ENCODE measurements around the gene PTPRM. TPM values are rescaled to one million over a fixed set of nuclear protein-coding genes. Genes with fewer than 3 reads are reported as not detected.

The PTPRM gene
- polyA plus RNA-seq, 2 of the 4 experiments (the other 2 are of a cell fraction) = 44.5 to 199 TPM

GRCh38 chr18:8424917-8425725 is 858.0 kb downstream of the PTPRM start:
- ChIA-PET CTCF (no interaction called here), POLR2A (no interaction called here)
- no peak overlapping the region for H3K27ac ChIP-seq
- H3K9me3 ChIP-seq = no peaks in the 10 kb centered on the region
- peak in 1 of 2 experiments; percentile 42; a peak in 1 of 6 replicates for ATAC-seq
- no peak for FAIRE-seq
- no peak for DNase-seq (ENCODE audit: low read depth in 1 of 2, low spot score in 1 of 2)
- WGBS (ENCODE audit: missing lambda C conversion rate) = 64% methylated on average over 12 of the region's 13 CpGs
- H3K4me3 ChIP-seq = no peak overlapping the region
- no peaks in the 10 kb centered on the region for H3K4me1 ChIP-seq
- TF ChIP-seq USF2 (IDR thresholded peaks at IDR 0.05) (no peak), NFE2L2 (conservative IDR thresholded peaks at IDR 0.05; ENCODE audit: low read length) (no peak), E2F6 (IDR thresholded peaks at IDR 0.05; ENCODE audit: borderline replicate concordance, low read depth) (no peak), MAX (IDR thresholded peaks at IDR 0.05) (no peak), MYC (IDR thresholded peaks at IDR 0.05; ENCODE audit: borderline replicate concordance, low read length) (no peak), RARB (CRISPR knock-in tag; IDR thresholded peaks at IDR 0.05) (no peak), EHMT2 (IDR thresholded peaks at IDR 0.05; ENCODE audit: low read depth) (no peak)
- no peak overlapping the region for H3K4me2 ChIP-seq

- ChIA-PET CTCF (no interaction called here), POLR2A (no interaction called here)
- FAIRE-seq (no peak), ATAC-seq (peak in 1 of 2 experiments; percentile 76; a peak in 3 of 6 replicates), DNase-seq (ENCODE audit: low read depth in 1 of 2, low spot score in 1 of 2) (peak in 1 of 2 experiments; percentile 12)
- TF ChIP-seq SREBF2 (IDR thresholded peaks at IDR 0.05) = no peak
- TF ChIP-seq CTCF (IDR thresholded peaks at IDR 0.05) = 0 out of 3 replicates have a peak, but pooled peaks have one; percentile 9
- TF ChIP-seq EHF (CRISPR knock-in tag; IDR thresholded peaks at IDR 0.05) = no peak
- no peak overlapping the region for H3K4me3 ChIP-seq
- H3K4me2 ChIP-seq = no peak overlapping the region
- 90% methylated on average over 4 of the region's 13 CpGs for WGBS (ENCODE audit: missing lambda C conversion rate)
- no peaks in the 10 kb centered on the region for H3K4me1 ChIP-seq
- no peaks in the 10 kb centered on the region for H3K9me3 ChIP-seq
- no peak overlapping the region for H3K27ac ChIP-seq
These were observed 859.3 kb downstream of the PTPRM start for GRCh38 chr18:8426401-8426800.

- TF ChIP-seq EHMT2 (IDR thresholded peaks at IDR 0.05; ENCODE audit: low read depth) = no peak
- TF ChIP-seq HMGXB4 (CRISPR knock-in tag; IDR thresholded peaks at IDR 0.05; ENCODE audit: borderline replicate concordance) = no peak
- TF ChIP-seq CBX8 (IDR thresholded peaks at IDR 0.05) = no peak
- no peak for TF ChIP-seq TFCP2L1 (CRISPR knock-in tag; IDR thresholded peaks at IDR 0.05)
- TF ChIP-seq EP300 (IDR thresholded peaks at IDR 0.05) = no peak
- TF ChIP-seq ESRRA (IDR thresholded peaks at IDR 0.05; ENCODE audit: borderline replicate concordance, low read length) = no peak
- TF ChIP-seq CHD4 (IDR thresholded peaks at IDR 0.05; ENCODE audit: borderline replicate concordance) = no peak
- no peak for TF ChIP-seq E2F6 (IDR thresholded peaks at IDR 0.05; ENCODE audit: borderline replicate concordance, low read depth)
- no peak for TF ChIP-seq USF2 (IDR thresholded peaks at IDR 0.05)
- no peak for TF ChIP-seq FOXS1 (CRISPR knock-in tag; IDR thresholded peaks at IDR 0.05)
- Histone ChIP-seq H3K9me3 (no peaks in the 10 kb centered on the region), H3K4me3 (no peak overlapping the region), H3K27ac (no peak overlapping the region), H3K4me2 (no peak overlapping the region), H3K4me1 (no peaks in the 10 kb centered on the region)
- POLR2A ChIA-PET = no interaction called here
- FAIRE-seq (no peak), ATAC-seq (no peak), DNase-seq (ENCODE audit: low read depth in 1 of 2, low spot score in 1 of 2) (no peak)
- 100% methylated on average over 1 of the region's 1 CpG for WGBS (ENCODE audit: missing lambda C conversion rate)
- CTCF ChIA-PET = no interaction called here
These were observed 860.2 kb downstream of the PTPRM start for GRCh38 chr18:8427339-8427738.
